BE2C (cell line): ENCODE results near the gene C6.
"Not testable (repeated sequence)": the region's sequence is repeated elsewhere in the genome, so short reads cannot be mapped to it uniquely, and the experiment has no call there.

Experiments used
- DNase-seq: peaks from one replicate; pipeline ENCODE4 v3.0.0-alpha.2; 2020
- H3K27me3 ChIP-seq: fragments of 250-450 bp; sonication (Bioruptor Pico); 2 replicates; pipeline ENCODE4 v1.5.1; 2020; ENCODE audit warnings: mild to moderate bottlenecking
- H3K36me3 ChIP-seq: fragments of 250-450 bp; sonication (Bioruptor Pico); 2 replicates; pipeline ENCODE4 v1.5.1; 2020; ENCODE audit warnings: mild to moderate bottlenecking
- H3K4me1 ChIP-seq: fragments of 250-450 bp; sonication (Bioruptor Pico); 2 replicates; pipeline ENCODE4 v1.5.1; 2020
- H3K4me3 ChIP-seq: 2 replicates; pipeline ENCODE4 v1.5.1; 2011; ENCODE audit warnings: low read depth, low read length
- H3K9me3 ChIP-seq: fragments of 250-450 bp; sonication (Bioruptor Pico); 2 replicates; pipeline ENCODE4 v1.5.1; 2020
- TF ChIP-seq, protein P1 (sequence below): IDR thresholded peaks from 2 replicates; pipeline ENCODE4 v1.5.1; 2012; ENCODE audit warnings: mild to moderate bottlenecking, low read depth, low read length

The C6 gene

GRCh38 chr5:41246376-41246775, 33.0 kb upstream of the C6 start:
- H3K4me1 ChIP-seq, result no peaks in the 10 kb centered on the region
- H3K4me3 ChIP-seq, result no peak overlapping the region
- DNase-seq, result no peak
- TF ChIP-seq, protein P1, sequence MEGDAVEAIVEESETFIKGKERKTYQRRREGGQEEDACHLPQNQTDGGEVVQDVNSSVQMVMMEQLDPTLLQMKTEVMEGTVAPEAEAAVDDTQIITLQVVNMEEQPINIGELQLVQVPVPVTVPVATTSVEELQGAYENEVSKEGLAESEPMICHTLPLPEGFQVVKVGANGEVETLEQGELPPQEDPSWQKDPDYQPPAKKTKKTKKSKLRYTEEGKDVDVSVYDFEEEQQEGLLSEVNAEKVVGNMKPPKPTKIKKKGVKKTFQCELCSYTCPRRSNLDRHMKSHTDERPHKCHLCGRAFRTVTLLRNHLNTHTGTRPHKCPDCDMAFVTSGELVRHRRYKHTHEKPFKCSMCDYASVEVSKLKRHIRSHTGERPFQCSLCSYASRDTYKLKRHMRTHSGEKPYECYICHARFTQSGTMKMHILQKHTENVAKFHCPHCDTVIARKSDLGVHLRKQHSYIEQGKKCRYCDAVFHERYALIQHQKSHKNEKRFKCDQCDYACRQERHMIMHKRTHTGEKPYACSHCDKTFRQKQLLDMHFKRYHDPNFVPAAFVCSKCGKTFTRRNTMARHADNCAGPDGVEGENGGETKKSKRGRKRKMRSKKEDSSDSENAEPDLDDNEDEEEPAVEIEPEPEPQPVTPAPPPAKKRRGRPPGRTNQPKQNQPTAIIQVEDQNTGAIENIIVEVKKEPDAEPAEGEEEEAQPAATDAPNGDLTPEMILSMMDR, result no peak
- no peaks in the 10 kb centered on the region; the same call in 1 of the 2 replicates for H3K9me3 ChIP-seq
- H3K36me3 ChIP-seq, result no peaks in the 10 kb centered on the region
- no peaks in the 10 kb centered on the region for H3K27me3 ChIP-seq

DNA sequence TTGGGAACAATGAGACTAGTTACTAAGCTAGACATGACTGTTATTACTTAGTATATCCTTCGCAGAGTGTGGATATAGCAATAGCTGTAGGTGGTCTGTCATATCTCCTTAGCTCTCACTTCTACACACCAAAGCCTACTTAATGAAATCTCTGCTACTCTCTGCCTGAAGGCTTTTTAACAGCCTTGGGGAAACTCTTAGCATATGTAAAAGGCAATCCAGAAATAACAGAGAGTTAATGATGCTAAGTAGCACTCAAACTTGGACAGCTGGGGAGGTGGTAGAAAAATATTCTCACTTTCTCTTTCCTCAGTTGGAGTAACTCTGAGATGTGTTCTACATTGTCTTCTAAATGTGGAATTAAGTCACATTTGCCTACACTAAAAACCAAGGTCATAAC, 30.2 kb upstream of the C6 start:
- H3K27me3 ChIP-seq, result no peaks in the 10 kb centered on the region
- DNase-seq, result no peak

GRCh38 chr5:41240985-41241384, 27.7 kb upstream of the C6 start:
- H3K36me3 ChIP-seq, result no peaks in the 10 kb centered on the region
- no peak for DNase-seq
- H3K9me3 ChIP-seq, result no peaks in the 10 kb centered on the region
- H3K4me1 ChIP-seq, result no peaks in the 10 kb centered on the region
- H3K27me3 ChIP-seq, result no peaks in the 10 kb centered on the region
- no peak overlapping the region for H3K4me3 ChIP-seq
- TF ChIP-seq, protein P1, result no peak

More for the DNA sequence above, 30.2 kb upstream of the C6 start:
- Histone ChIP-seq H3K4me3 (no peak overlapping the region), H3K4me1 (no peaks in the 10 kb centered on the region), H3K36me3 (no peaks in the 10 kb centered on the region), H3K9me3 (no peaks in the 10 kb centered on the region; the same call in 1 of the 2 replicates)
- TF ChIP-seq, protein P1, result no peak

GRCh38 chr5:41240390-41240789, 27.1 kb upstream of the C6 start:
- TF ChIP-seq, protein P1, result no peak
- no peak for DNase-seq

GRCh38 chr5:41234475-41234874, 21.1 kb upstream of the C6 start:
- peaks cover 12% of the 10 kb centered on the region for H3K4me1 ChIP-seq
- TF ChIP-seq, protein P1, result no peak

More at GRCh38 chr5:41240390-41240789, 27.1 kb upstream of the C6 start:
- no peaks in the 10 kb centered on the region for H3K4me1 ChIP-seq
- H3K9me3 ChIP-seq, result no peaks in the 10 kb centered on the region
- H3K4me3 ChIP-seq, result no peak overlapping the region
- H3K36me3 ChIP-seq, result no peaks in the 10 kb centered on the region
- no peaks in the 10 kb centered on the region for H3K27me3 ChIP-seq

GRCh38 chr5:41232797-41233196, 19.5 kb upstream of the C6 start:
- Histone ChIP-seq H3K36me3 (no peaks in the 10 kb centered on the region), H3K4me1 (peaks cover 12% of the 10 kb centered on the region), H3K9me3 (no peaks in the 10 kb centered on the region), H3K4me3 (no peak overlapping the region), H3K27me3 (no peaks in the 10 kb centered on the region)
- no peak for DNase-seq
- TF ChIP-seq, protein P1, result no peak

More at GRCh38 chr5:41234475-41234874, 21.1 kb upstream of the C6 start:
- no peak for DNase-seq
- Histone ChIP-seq H3K4me3 (no peak overlapping the region), H3K9me3 (no peaks in the 10 kb centered on the region), H3K27me3 (no peaks in the 10 kb centered on the region), H3K36me3 (no peaks in the 10 kb centered on the region)

DNA sequence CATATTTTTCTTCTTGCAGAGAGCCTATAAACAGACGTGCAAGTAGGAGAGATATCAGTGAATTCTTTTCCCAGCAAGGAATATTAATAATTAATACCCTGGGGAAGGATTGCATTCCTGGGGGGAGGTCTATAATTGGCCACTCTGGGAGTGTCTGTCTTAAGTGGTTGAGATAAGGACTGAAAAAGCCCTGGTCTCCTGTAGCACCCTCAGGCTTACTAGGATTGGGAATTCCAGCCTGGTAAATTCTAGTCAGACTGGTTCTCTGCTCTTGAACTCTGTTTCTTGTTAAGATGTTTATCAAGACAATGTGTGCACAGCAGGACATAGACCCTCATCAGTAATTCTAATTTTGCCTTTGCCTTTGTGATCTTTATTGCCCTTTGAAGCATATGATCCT, 16.9 kb upstream of the C6 start:
- not testable (repeated sequence) for H3K36me3 ChIP-seq, H3K4me3 ChIP-seq, H3K27me3 ChIP-seq, H3K9me3 ChIP-seq
- peak; percentile 72 for DNase-seq
- H3K4me1 ChIP-seq, result peaks cover 12% of the 10 kb centered on the region
